Keratinocyte (primary cell): ENCODE results near the gene C1orf216.

Source experiments
- EZH2 ChIP-seq: IDR thresholded peaks from one replicate; pipeline ENCODE4 v1.6.1; 2012; ENCODE audit warnings: inconsistent platforms, mild to moderate bottlenecking, low read length, moderate library complexity
- TF ChIP-seq, protein P1 (sequence below), 3 experiments: IDR thresholded peaks in 1 of 3; conservative IDR thresholded peaks in 1 of 3; optimal IDR thresholded peaks in 1 of 3; 2 replicates in 2 of 3; 3 replicates in 1 of 3; pipeline versions ENCODE3 to v1.5.1; 2011; ENCODE audit warnings: low read length in 3 of 3, mild to moderate bottlenecking in 3 of 3, moderate library complexity in 2 of 3, control low read depth in 1 of 3, inconsistent platforms in 1 of 3; ENCODE audit not compliant: insufficient read depth in 2 of 3; ENCODE audit errors: extremely low read depth in 1 of 3

DNA sequence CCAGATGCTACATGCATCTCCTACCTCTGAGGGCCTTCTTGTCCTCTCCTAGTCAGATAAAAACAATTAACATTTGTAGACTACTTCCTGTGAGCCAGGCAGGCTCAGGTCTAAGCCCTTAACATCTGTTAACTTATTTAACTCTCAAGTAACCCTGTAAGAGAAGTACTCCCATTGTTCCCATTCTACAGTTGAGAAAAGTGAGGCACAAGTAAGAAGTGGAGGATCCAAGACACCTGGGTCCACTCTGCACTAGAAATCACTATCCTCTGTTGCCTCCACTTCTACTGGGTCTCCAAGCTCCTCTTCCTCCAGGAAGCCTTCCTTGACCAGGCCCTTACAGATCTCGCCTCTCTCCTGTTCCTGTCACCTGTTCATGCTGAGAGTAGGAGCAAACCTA is 9.7 kb downstream of the C1orf216 start:
- TF ChIP-seq, protein P1, sequence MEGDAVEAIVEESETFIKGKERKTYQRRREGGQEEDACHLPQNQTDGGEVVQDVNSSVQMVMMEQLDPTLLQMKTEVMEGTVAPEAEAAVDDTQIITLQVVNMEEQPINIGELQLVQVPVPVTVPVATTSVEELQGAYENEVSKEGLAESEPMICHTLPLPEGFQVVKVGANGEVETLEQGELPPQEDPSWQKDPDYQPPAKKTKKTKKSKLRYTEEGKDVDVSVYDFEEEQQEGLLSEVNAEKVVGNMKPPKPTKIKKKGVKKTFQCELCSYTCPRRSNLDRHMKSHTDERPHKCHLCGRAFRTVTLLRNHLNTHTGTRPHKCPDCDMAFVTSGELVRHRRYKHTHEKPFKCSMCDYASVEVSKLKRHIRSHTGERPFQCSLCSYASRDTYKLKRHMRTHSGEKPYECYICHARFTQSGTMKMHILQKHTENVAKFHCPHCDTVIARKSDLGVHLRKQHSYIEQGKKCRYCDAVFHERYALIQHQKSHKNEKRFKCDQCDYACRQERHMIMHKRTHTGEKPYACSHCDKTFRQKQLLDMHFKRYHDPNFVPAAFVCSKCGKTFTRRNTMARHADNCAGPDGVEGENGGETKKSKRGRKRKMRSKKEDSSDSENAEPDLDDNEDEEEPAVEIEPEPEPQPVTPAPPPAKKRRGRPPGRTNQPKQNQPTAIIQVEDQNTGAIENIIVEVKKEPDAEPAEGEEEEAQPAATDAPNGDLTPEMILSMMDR (optimal IDR thresholded peaks at IDR 0.05 in 1 of 3, IDR thresholded peaks at IDR 0.05 in 1 of 3, conservative IDR thresholded peaks at IDR 0.05 in 1 of 3; ENCODE audit: extremely low read depth in 1 of 3, insufficient read depth in 2 of 3, low read length in 3 of 3) = no peak
- TF ChIP-seq EZH2 = no peak
